H9 (cell line): Measurements from ENCODE around the gene CRHR2. TPM values are rescaled to one million over a fixed set of nuclear protein-coding genes. Genes with fewer than 3 reads are reported as not detected.

Experiments used
- DNase-seq: peaks from one replicate; pipeline ENCODE4 v3.0.0-alpha.2; 2017
- H2AFZ ChIP-seq: one replicate; pipeline ENCODE4 v1.6.1; 2013; ENCODE audit warnings: mild to moderate bottlenecking, low read length, control low read depth, moderate library complexity
- H2AK5ac ChIP-seq: 2 replicates; pipeline ENCODE4 v1.6.1; 2013; ENCODE audit warnings: low read length, control low read depth, mixed read lengths; ENCODE audit not compliant: insufficient read length
- H2BK120ac ChIP-seq: one replicate; pipeline ENCODE4 v1.6.1; 2013; ENCODE audit warnings: low read depth, mild to moderate bottlenecking, low read length, control low read depth, inconsistent platforms; ENCODE audit not compliant: poor library complexity, severe bottlenecking
- H2BK12ac ChIP-seq: 2 replicates; pipeline ENCODE4 v1.6.1; 2013; ENCODE audit warnings: low read length, control low read depth, mixed read lengths, low read depth; ENCODE audit not compliant: insufficient read length
- H2BK15ac ChIP-seq: 2 replicates; pipeline ENCODE4 v1.6.1; 2013; ENCODE audit warnings: low read depth, low read length, control low read depth
- H2BK20ac ChIP-seq: one replicate; pipeline ENCODE4 v1.6.1; 2013; ENCODE audit warnings: low read depth, mild to moderate bottlenecking, low read length, control low read depth, inconsistent platforms; ENCODE audit not compliant: poor library complexity, severe bottlenecking
- H2BK5ac ChIP-seq: 2 replicates; pipeline ENCODE4 v1.6.1; 2013; ENCODE audit warnings: low read length, control low read depth, mixed read lengths; ENCODE audit not compliant: insufficient read length
- H3K14ac ChIP-seq: 2 replicates; pipeline ENCODE4 v1.6.1; 2013; ENCODE audit warnings: low read length, control low read depth; ENCODE audit not compliant: insufficient read depth
- H3K18ac ChIP-seq: 2 replicates; pipeline ENCODE4 v1.6.1; 2013; ENCODE audit warnings: low read depth, mild to moderate bottlenecking, mixed read lengths, low read length, control low read depth; ENCODE audit not compliant: insufficient read length
- H3K23ac ChIP-seq: 2 replicates; pipeline ENCODE4 v1.6.1; 2013; ENCODE audit warnings: low read length, control low read depth, mixed read lengths, low read depth; ENCODE audit not compliant: insufficient read length
- H3K23me2 ChIP-seq: 2 replicates; pipeline ENCODE4 v1.6.1; 2013; ENCODE audit warnings: low read depth, mild to moderate bottlenecking, mixed read lengths, low read length, control low read depth; ENCODE audit not compliant: insufficient read length, poor library complexity, severe bottlenecking
- H3K27ac ChIP-seq: 2 replicates; pipeline ENCODE4 v1.5.1; 2013; ENCODE audit warnings: low read length, control low read depth, mixed read lengths, low read depth; ENCODE audit not compliant: insufficient read length
- H3K27me3 ChIP-seq: 2 replicates; pipeline ENCODE4 v1.6.1; 2013; ENCODE audit warnings: low read length, control low read depth, inconsistent platforms; ENCODE audit not compliant: insufficient read depth
- H3K4ac ChIP-seq: 2 replicates; pipeline ENCODE4 v1.6.1; 2013; ENCODE audit warnings: low read depth, mild to moderate bottlenecking, control low read depth, inconsistent platforms, low read length, moderate library complexity
- H3K4me1 ChIP-seq: 2 replicates; pipeline ENCODE4 v1.6.1; 2013; ENCODE audit warnings: low read length, control low read depth, inconsistent platforms; ENCODE audit not compliant: insufficient read depth
- H3K4me2 ChIP-seq: 2 replicates; pipeline ENCODE4 v1.6.1; 2013; ENCODE audit warnings: low read length, control low read depth, mixed read lengths; ENCODE audit not compliant: insufficient read length, insufficient read depth
- H3K56ac ChIP-seq: 2 replicates; pipeline ENCODE4 v1.6.1; 2013; ENCODE audit warnings: low read depth, mild to moderate bottlenecking, mixed read lengths, low read length, control low read depth; ENCODE audit not compliant: insufficient read length
- H3K79me1 ChIP-seq: 2 replicates; pipeline ENCODE4 v1.6.1; 2013; ENCODE audit warnings: low read depth, mild to moderate bottlenecking, moderate library complexity, low read length, control low read depth, inconsistent platforms; ENCODE audit not compliant: insufficient read depth, poor library complexity, severe bottlenecking
- H3K79me2 ChIP-seq: 2 replicates; pipeline ENCODE4 v1.6.1; 2013; ENCODE audit warnings: low read length, control low read depth, inconsistent platforms; ENCODE audit not compliant: insufficient read depth
- H3K9ac ChIP-seq: 2 replicates; pipeline ENCODE4 v1.6.1; 2013; ENCODE audit warnings: low read length, control low read depth, mixed read lengths; ENCODE audit not compliant: insufficient read length; ENCODE audit errors: extremely low read depth
- H3K9me3 ChIP-seq: one replicate; pipeline ENCODE4 v1.6.1; 2013; ENCODE audit warnings: low read depth, low read length, inconsistent platforms; ENCODE audit not compliant: control insufficient read depth
- H3T11ph ChIP-seq: one replicate; pipeline ENCODE4 v1.6.1; 2013; ENCODE audit warnings: mild to moderate bottlenecking, low read length, control low read depth, inconsistent platforms
- H4K20me1 ChIP-seq: one replicate; pipeline ENCODE4 v1.6.1; 2013; ENCODE audit not compliant: control insufficient read depth, insufficient read length, insufficient read depth
- H4K5ac ChIP-seq: 2 replicates; pipeline ENCODE4 v1.6.1; 2013; ENCODE audit warnings: low read depth, mild to moderate bottlenecking, mixed read lengths, low read length, control low read depth; ENCODE audit not compliant: insufficient read length
- H4K8ac ChIP-seq: replicated peaks from 2 replicates; pipeline ENCODE4 v1.6.1; 2013; ENCODE audit warnings: low read length, control low read depth, mixed read lengths, low read depth; ENCODE audit not compliant: insufficient read length
- H4K91ac ChIP-seq: 2 replicates; pipeline ENCODE4 v1.6.1; 2013; ENCODE audit warnings: low read depth, mild to moderate bottlenecking, moderate library complexity, mixed read lengths, low read length, control low read depth; ENCODE audit not compliant: insufficient read length
- H3K27ac Mint-ChIP-seq, 3 experiments: 2 replicates in 2 of 3; 3 replicates in 1 of 3; pipeline ENCODE4 v1.8.0; 2020 to 2021; ENCODE audit warnings: mixed read lengths in 3 of 3, mild to moderate bottlenecking in 1 of 3, moderate library complexity in 1 of 3
- H3K27me3 Mint-ChIP-seq: 2 replicates; pipeline ENCODE4 v1.8.0; 2021; ENCODE audit warnings: low read depth, mild to moderate bottlenecking, moderate library complexity, mixed read lengths
- H3K36me3 Mint-ChIP-seq, 3 experiments: 2 replicates in 2 of 3; 3 replicates in 1 of 3; pipeline ENCODE4 v1.8.0; 2020 to 2021; ENCODE audit warnings: low read depth in 3 of 3, mixed read lengths in 3 of 3; ENCODE audit not compliant: insufficient read depth in 1 of 3
- H3K4me1 Mint-ChIP-seq, 2 experiments: 2 replicates each; pipeline ENCODE4 v1.8.0; 2020; ENCODE audit warnings: mixed read lengths in 2 of 2
- H3K4me3 Mint-ChIP-seq, 2 experiments: 2 replicates in 1 of 2; 3 replicates in 1 of 2; pipeline ENCODE4 v1.8.0; 2020 to 2021; ENCODE audit warnings: mild to moderate bottlenecking in 2 of 2, mixed read lengths in 2 of 2, moderate library complexity in 1 of 2
- H3K9me3 Mint-ChIP-seq, 2 experiments: 2 replicates in 1 of 2; 3 replicates in 1 of 2; pipeline ENCODE4 v1.8.0; 2020; ENCODE audit warnings: mild to moderate bottlenecking in 2 of 2, mixed read lengths in 2 of 2, moderate library complexity in 1 of 2
- CTCF ChIP-seq: fragments of 200-600 bp; sonication (generic); conservative IDR thresholded peaks from 3 replicates; pipeline ENCODE4 v1.8.0; 2021; ENCODE audit warnings: antibody characterized with exemption, mild to moderate bottlenecking
- WGBS: extraction: QIAGEN DNeasy Blood & Tissue Kit; methylation state at CpG from one replicate; pipeline ENCODE4 v1.1.7; 2013; ENCODE audit warnings: missing lambda C conversion rate, low lambda C conversion rate, mixed read lengths; ENCODE audit not compliant: insufficient read length; ENCODE audit errors: extremely low coverage; 5-methylcytosine and 5-hydroxymethylcytosine counted together
- total RNA-seq: library from RNA; stranded (reverse); gene quantifications from 2 replicates; pipeline ENCODE4 v1.2.1, GENCODE V29; 2021

CRHR2 gene
- total RNA-seq, 1 experiment from 2014 or later, result 0.07 TPM

GRCh38 chr7:30684351-30684750, 2.1 kb upstream of the CRHR2 start:
- no peak for TF ChIP-seq CTCF
- DNase-seq, result no peak
- Histone ChIP-seq H3K14ac (no peak overlapping the region), H4K20me1 (peaks cover 3% of the 10 kb centered on the region), H3K9me3 (no peaks in the 10 kb centered on the region), H4K8ac (no peak overlapping the region), H2BK15ac (no peak overlapping the region), H3K9ac (no peak overlapping the region), H3K4ac (no peak overlapping the region), H3K23ac (no peak overlapping the region), H3K4me1 (peaks cover 3% of the 10 kb centered on the region; the same call in 1 of the 2 replicates), H3K27me3 (peaks cover 6% of the 10 kb centered on the region; the same call in 1 of the 2 replicates), H4K5ac (no peak overlapping the region), H2AK5ac (no peak overlapping the region), H4K91ac (no peak overlapping the region), H3K27ac (no peak overlapping the region), H3K4me2 (no peak overlapping the region), H3K18ac (no peak overlapping the region), H2BK5ac (no peak overlapping the region), H3K79me2 (no peaks in the 10 kb centered on the region), H3K23me2 (peaks cover 17% of the 10 kb centered on the region), H2BK12ac (no peak overlapping the region), H2BK20ac (no peak overlapping the region), H2AFZ (no peak overlapping the region), H2BK120ac (no peak overlapping the region), H3K79me1 (no peaks in the 10 kb centered on the region), H3T11ph (no peak overlapping the region), H3K56ac (no peak overlapping the region)
- Mint-ChIP-seq H3K4me3 (no peak overlapping the region), H3K4me1 (peaks cover 26 to 33% of the 10 kb centered on the region in 2 experiments), H3K9me3 (no peaks in the 10 kb centered on the region; a peak in 1 of 5 replicates), H3K27me3 (peaks cover 65% of the 10 kb centered on the region), H3K36me3 (no peaks in the 10 kb centered on the region; a peak in 1 of 7 replicates), H3K27ac (no peak overlapping the region)
- WGBS, result no CpG with 5 or more reads among the region's 2 CpGs
